Measurements from ENCODE around the gene TTC23L. TPM values are rescaled to one million over a fixed set of nuclear protein-coding genes. Genes with fewer than 3 reads are reported as not detected.

The TTC23L gene, protein sequence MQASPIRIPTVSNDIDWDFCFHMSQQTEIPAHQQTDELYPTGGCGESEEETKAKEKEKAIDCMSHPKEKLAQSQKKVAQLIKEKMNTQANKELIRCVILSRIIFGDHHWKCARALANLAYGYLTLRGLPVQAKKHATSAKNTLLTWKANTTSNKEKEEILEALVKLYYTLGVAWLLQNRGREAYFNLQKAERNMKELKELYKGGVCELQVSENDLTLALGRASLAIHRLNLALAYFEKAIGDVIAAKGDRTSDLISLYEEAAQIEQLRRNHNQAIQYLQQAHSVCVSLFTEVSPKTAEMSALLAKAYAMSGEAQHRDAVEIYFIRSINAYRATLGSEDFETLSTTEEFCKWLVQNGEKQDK
- 0.28 TPM for polyA plus RNA-seq (2012; ENCODE audit: low read depth, missing spikeins)

DNA sequence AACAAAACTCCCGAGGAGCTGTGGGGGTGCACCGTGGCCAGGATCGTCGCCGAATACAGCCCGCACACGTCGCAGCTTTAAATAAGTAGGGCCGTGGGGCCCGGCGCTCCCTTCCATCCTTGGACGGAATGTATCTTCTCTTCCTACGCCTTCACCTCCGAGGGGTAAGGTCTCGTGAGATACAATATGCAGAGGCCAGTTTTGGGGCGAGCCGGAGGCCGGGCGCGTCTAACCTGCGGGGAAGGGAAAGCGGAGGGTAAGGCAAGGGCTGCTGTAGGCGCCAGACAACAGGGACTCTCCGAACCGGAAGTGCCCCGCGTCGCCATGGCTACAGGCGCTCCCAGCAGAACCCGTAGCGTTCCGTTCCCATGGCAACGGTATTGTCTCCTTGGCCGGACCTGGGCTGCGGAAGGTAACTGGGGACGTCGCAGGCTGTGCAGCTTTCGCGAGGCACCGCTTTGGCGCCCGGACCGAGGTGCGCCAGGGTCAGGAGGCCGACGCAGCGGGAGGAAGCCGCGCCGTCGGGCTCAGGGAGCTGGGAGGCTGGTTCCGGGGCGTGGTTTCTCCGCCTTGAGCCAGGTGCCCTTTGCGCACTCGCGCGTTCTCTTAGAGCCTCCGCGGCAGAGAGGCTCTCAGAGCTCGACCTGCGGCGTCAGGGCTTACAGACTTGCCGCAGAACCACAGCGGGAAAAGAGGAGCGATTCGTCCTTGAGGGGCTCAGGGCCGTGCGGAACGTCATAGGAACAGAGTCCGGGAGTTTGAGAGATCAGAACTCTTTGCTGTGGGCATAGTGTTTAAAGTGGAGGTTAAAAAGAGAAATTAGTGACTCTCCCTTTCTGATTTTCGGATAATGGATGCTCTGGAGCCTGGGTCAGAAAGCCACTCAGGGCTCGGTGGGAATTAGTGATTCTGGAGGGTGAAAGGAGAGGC is at the start of gene TTC23L:
TTC23L (plus strand) TSS at position 380 of the 930 bp plus-strand sequence. CDS start 1,508 bp downstream, outside the sequence.
- FAIRE-seq (peak; percentile 72), DNase-seq (ENCODE audit: insufficient read length, low spot score) (peak; percentile 86)
- TF ChIP-seq POU2F2 (IDR thresholded peaks at IDR 0.05; ENCODE audit: low read depth, low read length) (no peak), SPI1 (IDR thresholded peaks at IDR 0.05; ENCODE audit: low read depth, low read length) (peak; percentile 37; the same call in 1 of the 2 replicates), POLR2A (IDR thresholded peaks at IDR 0.05; ENCODE audit: low read depth, low read length) (peak; percentile 36; the same call in 1 of the 2 replicates), PAX5 (IDR thresholded peaks at IDR 0.05; ENCODE audit: insufficient read depth, low read length, severe bottlenecking) (peak; percentile 17)

DNA sequence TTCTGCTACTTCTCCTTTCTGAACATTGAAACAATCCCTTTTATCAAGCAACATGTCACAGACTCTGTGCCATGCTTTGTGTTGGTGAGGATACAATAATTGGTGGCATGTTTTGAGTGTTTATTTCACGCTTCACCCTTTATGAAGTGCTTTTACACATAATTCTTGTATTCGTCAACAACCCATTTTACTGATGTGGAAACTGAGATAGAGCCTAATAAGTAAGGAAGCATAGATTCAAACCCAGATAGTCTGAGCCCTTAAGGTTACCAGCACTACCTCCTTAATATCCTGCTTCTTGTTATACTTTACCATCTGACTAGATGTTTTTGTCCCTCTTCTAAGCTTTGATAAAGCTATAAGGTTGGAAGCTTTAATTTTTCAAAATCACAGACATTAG is 49.3 kb upstream of the TTC23L start:
- DNase-seq (ENCODE audit: insufficient read length, low spot score) (no peak), FAIRE-seq (no peak)
- TF ChIP-seq SPI1 (IDR thresholded peaks at IDR 0.05; ENCODE audit: low read depth, low read length) (no peak), TAF1 (IDR thresholded peaks at IDR 0.05; ENCODE audit: low read depth, low read length) (no peak), POU2F2 (IDR thresholded peaks at IDR 0.05; ENCODE audit: low read depth, low read length) (no peak), PAX5 (IDR thresholded peaks at IDR 0.05; ENCODE audit: insufficient read depth, low read length, severe bottlenecking) (no peak), POLR2AphosphoS5 (IDR thresholded peaks at IDR 0.05; ENCODE audit: low read depth, low read length) (no peak), POLR2A (IDR thresholded peaks at IDR 0.05; ENCODE audit: low read depth, low read length) (no peak)

DNA sequence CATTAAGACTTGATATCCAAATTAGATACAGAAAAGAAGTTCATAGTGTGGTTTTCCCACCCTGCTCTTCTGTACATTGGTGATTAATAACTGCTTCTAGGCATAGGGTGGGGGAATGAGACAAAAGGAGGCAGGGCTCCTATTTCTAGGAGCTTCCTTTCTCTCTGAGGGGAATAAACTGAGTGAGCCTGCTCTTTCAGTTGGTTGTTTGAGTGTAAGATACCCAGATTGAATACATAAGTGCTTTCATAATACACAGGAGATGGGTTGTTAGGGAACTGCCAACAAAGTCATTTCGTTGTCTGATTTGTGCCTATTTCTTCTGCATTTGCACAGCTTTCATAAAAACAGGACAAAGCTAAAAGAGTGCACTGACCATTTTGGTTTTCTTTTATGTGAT is 48.9 kb upstream of the TTC23L start:
- TF ChIP-seq POLR2AphosphoS5 (IDR thresholded peaks at IDR 0.05; ENCODE audit: low read depth, low read length) (no peak), SPI1 (IDR thresholded peaks at IDR 0.05; ENCODE audit: low read depth, low read length) (no peak), POLR2A (IDR thresholded peaks at IDR 0.05; ENCODE audit: low read depth, low read length) (no peak), POU2F2 (IDR thresholded peaks at IDR 0.05; ENCODE audit: low read depth, low read length) (no peak)
- FAIRE-seq (no peak), DNase-seq (ENCODE audit: insufficient read length, low spot score) (no peak)

GRCh38 chr5:34791761-34792244 is 47.2 kb upstream of the TTC23L start:
- TF ChIP-seq TAF1 (IDR thresholded peaks at IDR 0.05; ENCODE audit: low read depth, low read length): no peak
- TF ChIP-seq SPI1 (IDR thresholded peaks at IDR 0.05; ENCODE audit: low read depth, low read length): no peak
- no peak for TF ChIP-seq POLR2AphosphoS5 (IDR thresholded peaks at IDR 0.05; ENCODE audit: low read depth, low read length)
- no peak for TF ChIP-seq PAX5 (IDR thresholded peaks at IDR 0.05; ENCODE audit: insufficient read depth, low read length, severe bottlenecking)
- TF ChIP-seq POLR2A (IDR thresholded peaks at IDR 0.05; ENCODE audit: low read depth, low read length): no peak
- no peak for TF ChIP-seq POU2F2 (IDR thresholded peaks at IDR 0.05; ENCODE audit: low read depth, low read length)
- DNase-seq (ENCODE audit: insufficient read length, low spot score): no peak
- no peak for FAIRE-seq

DNA sequence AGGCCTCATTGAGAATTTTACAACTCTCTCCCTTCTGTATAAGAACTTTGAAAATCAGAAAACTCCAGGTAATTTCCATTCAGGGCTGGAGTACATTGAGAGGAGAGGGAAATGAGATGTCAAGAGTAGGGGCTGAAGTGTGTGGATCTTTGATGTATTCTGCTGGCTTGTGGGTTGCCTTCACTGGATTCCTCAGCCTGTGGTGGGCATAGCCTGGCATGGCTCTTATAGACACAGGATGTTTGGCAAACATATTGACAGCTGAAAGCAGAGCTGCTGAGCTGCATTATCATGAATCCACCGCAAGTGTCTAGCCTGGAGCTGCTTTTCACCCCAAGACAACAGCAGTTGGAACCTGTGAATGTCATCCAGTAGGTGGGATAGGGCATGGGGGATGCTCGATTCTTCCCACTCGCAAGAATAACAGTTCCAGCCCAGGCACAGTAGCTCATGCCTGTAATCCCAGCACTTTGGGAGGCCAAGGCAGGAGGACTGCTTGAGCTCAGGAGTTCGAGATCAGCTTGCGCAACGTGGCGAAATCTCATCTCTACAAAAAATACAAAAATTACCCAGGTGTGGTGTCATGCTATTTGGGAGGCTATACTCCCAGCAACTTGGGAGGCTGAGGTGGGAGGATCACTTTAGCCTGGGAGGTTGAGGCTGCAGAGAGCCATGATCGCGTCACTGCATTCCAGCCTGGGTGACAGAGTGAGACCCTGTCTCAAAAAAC is 36.0 kb upstream of the TTC23L start:
- FAIRE-seq (no peak), DNase-seq (ENCODE audit: insufficient read length, low spot score) (no peak)
- no peak for TF ChIP-seq TAF1 (IDR thresholded peaks at IDR 0.05; ENCODE audit: low read depth, low read length)
- no peak for TF ChIP-seq POU2F2 (IDR thresholded peaks at IDR 0.05; ENCODE audit: low read depth, low read length)
- no peak for TF ChIP-seq POLR2AphosphoS5 (IDR thresholded peaks at IDR 0.05; ENCODE audit: low read depth, low read length)

DNA sequence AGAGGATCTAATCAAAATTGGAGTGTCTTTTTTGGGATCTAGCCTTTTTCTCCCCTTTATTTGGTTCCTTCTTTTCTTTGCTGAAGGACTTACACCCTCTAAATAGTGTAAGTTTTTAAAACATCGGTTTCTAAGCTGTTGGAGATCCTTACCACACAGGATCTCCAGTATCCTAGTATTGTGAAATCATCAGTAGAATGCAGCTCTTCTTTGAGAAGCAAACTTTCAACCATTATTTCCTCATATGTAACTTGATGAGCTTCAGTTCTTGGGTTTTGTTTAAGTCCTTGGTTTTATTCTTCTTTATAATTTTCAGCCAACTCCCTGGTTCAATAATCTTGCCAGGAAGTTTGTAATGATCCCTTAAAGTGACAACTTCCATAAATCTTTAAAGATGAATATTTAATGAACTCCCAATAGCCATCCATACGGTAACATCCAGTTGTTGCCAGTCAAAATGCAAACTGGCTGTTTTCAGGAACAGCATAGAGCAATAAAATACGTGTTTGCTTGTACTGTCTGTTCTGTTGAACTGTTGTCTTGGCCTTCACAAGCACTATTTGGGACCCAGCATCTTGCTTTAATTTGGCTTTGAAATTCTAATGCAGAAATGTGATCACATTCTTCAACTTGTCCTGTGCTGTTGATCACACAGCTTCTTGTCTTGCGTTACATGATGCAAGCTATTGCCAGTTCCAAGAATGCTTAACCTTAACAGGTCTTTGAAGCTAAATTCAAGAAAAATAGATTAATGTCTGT is 34.8 kb upstream of the TTC23L start:
- TF ChIP-seq POLR2AphosphoS5 (IDR thresholded peaks at IDR 0.05; ENCODE audit: low read depth, low read length): no peak
- no peak for TF ChIP-seq TAF1 (IDR thresholded peaks at IDR 0.05; ENCODE audit: low read depth, low read length)
- TF ChIP-seq POU2F2 (IDR thresholded peaks at IDR 0.05; ENCODE audit: low read depth, low read length): no peak
- TF ChIP-seq SPI1 (IDR thresholded peaks at IDR 0.05; ENCODE audit: low read depth, low read length): no peak
- TF ChIP-seq PAX5 (IDR thresholded peaks at IDR 0.05; ENCODE audit: insufficient read depth, low read length, severe bottlenecking): no peak
- no peak for TF ChIP-seq POLR2A (IDR thresholded peaks at IDR 0.05; ENCODE audit: low read depth, low read length)
- DNase-seq (ENCODE audit: insufficient read length, low spot score) (no peak), FAIRE-seq (no peak)

DNA sequence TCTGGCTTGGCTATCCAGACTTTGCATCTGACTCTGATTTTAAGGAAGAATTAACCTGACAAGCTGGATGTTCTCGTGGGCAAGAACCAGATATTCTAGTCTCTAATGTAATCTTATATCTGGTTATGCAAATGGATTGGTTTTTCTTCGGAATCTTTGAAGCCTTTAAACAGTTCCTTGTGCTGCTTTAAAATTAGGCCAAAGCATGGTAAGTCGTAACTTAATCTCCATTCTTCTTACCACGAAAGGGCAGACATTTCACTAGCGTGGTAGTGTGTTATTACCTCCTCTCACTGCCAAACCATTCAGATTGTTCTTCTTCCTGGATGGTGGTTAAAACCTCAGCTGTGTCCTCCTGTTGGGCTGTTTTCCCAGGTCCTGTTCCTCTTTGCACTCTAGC is 34.1 kb upstream of the TTC23L start:
- DNase-seq (ENCODE audit: insufficient read length, low spot score) (no peak), FAIRE-seq (no peak)
- no peak for TF ChIP-seq SPI1 (IDR thresholded peaks at IDR 0.05; ENCODE audit: low read depth, low read length)
- no peak for TF ChIP-seq TAF1 (IDR thresholded peaks at IDR 0.05; ENCODE audit: low read depth, low read length)
- TF ChIP-seq POU2F2 (IDR thresholded peaks at IDR 0.05; ENCODE audit: low read depth, low read length): no peak
- no peak for TF ChIP-seq POLR2A (IDR thresholded peaks at IDR 0.05; ENCODE audit: low read depth, low read length)
- no peak for TF ChIP-seq PAX5 (IDR thresholded peaks at IDR 0.05; ENCODE audit: insufficient read depth, low read length, severe bottlenecking)
- no peak for TF ChIP-seq POLR2AphosphoS5 (IDR thresholded peaks at IDR 0.05; ENCODE audit: low read depth, low read length)

- FAIRE-seq (no peak), DNase-seq (ENCODE audit: insufficient read length, low spot score) (no peak)
- TF ChIP-seq PAX5 (IDR thresholded peaks at IDR 0.05; ENCODE audit: insufficient read depth, low read length, severe bottlenecking) (no peak), POLR2A (IDR thresholded peaks at IDR 0.05; ENCODE audit: low read depth, low read length) (no peak), POLR2AphosphoS5 (IDR thresholded peaks at IDR 0.05; ENCODE audit: low read depth, low read length) (no peak), POU2F2 (IDR thresholded peaks at IDR 0.05; ENCODE audit: low read depth, low read length) (no peak), TAF1 (IDR thresholded peaks at IDR 0.05; ENCODE audit: low read depth, low read length) (no peak), SPI1 (IDR thresholded peaks at IDR 0.05; ENCODE audit: low read depth, low read length) (no peak)
Observed at GRCh38 chr5:34806532-34806931, 32.4 kb upstream of the TTC23L start.
